ENCODE data around the gene CLDN7. TPM values are rescaled to one million over a fixed set of nuclear protein-coding genes. Genes with fewer than 3 reads are reported as not detected.

The CLDN7 gene
- total RNA-seq, 1 experiment from 2014 or later = not detected

GRCh38 chr17:7290685-7291084, 28.4 kb upstream of the CLDN7 start:
- in situ Hi-C loops (cut with HindIII; ENCODE audit: low pct_unique_long_range_greater_than_20kb, low sequenced_read_pairs) = no loop called here
- no peak for DNase-seq (ENCODE audit: low read depth)

GRCh38 chr17:7290166-7290565, 27.9 kb upstream of the CLDN7 start:
- in situ Hi-C loops (cut with HindIII; ENCODE audit: low pct_unique_long_range_greater_than_20kb, low sequenced_read_pairs) = no loop called here
- DNase-seq (ENCODE audit: low read depth) = no peak

- no peak for DNase-seq (ENCODE audit: low read depth)
- in situ Hi-C loops (cut with HindIII; ENCODE audit: low pct_unique_long_range_greater_than_20kb, low sequenced_read_pairs) = no loop called here
Measured at GRCh38 chr17:7289256-7290032, 27.2 kb upstream of the CLDN7 start.

- in situ Hi-C loops (cut with HindIII; ENCODE audit: low pct_unique_long_range_greater_than_20kb, low sequenced_read_pairs) = no loop called here
- no peak for DNase-seq (ENCODE audit: low read depth)
Measured at GRCh38 chr17:7285679-7286078, 23.4 kb upstream of the CLDN7 start.

GRCh38 chr17:7284911-7285310, 22.6 kb upstream of the CLDN7 start:
- in situ Hi-C loops (cut with HindIII; ENCODE audit: low pct_unique_long_range_greater_than_20kb, low sequenced_read_pairs) = no loop called here
- no peak for DNase-seq (ENCODE audit: low read depth)

GRCh38 chr17:7283471-7284216, 21.4 kb upstream of the CLDN7 start:
- in situ Hi-C loops (cut with HindIII; ENCODE audit: low pct_unique_long_range_greater_than_20kb, low sequenced_read_pairs) = no loop called here
- no peak for DNase-seq (ENCODE audit: low read depth)

- DNase-seq (ENCODE audit: low read depth) = no peak
- in situ Hi-C loops (cut with HindIII; ENCODE audit: low pct_unique_long_range_greater_than_20kb, low sequenced_read_pairs) = no loop called here
Measured at GRCh38 chr17:7282752-7283321, 20.6 kb upstream of the CLDN7 start.

- in situ Hi-C loops (cut with HindIII; ENCODE audit: low pct_unique_long_range_greater_than_20kb, low sequenced_read_pairs) = no loop called here
- no peak for DNase-seq (ENCODE audit: low read depth)
Measured at GRCh38 chr17:7281953-7282751, 19.9 kb upstream of the CLDN7 start.

GRCh38 chr17:7281074-7281952, 19.0 kb upstream of the CLDN7 start, which contains the start of gene SLC2A4:
Gene SLC2A4, plus strand, starts transcription at chr17:7281718. Its CDS starts 217 bp downstream, at chr17:7281935.
- peak; percentile 95 for DNase-seq (ENCODE audit: low read depth)
- in situ Hi-C loops (cut with HindIII; ENCODE audit: low pct_unique_long_range_greater_than_20kb, low sequenced_read_pairs) = no loop called here

GRCh38 chr17:7280519-7281073, 18.3 kb upstream of the CLDN7 start:
- peak; percentile 73 for DNase-seq (ENCODE audit: low read depth)

GRCh38 chr17:7279448-7279847, 17.2 kb upstream of the CLDN7 start:
- no peak for DNase-seq (ENCODE audit: low read depth)
- in situ Hi-C loops (cut with HindIII; ENCODE audit: low pct_unique_long_range_greater_than_20kb, low sequenced_read_pairs) = no loop called here

More at GRCh38 chr17:7280519-7281073, 18.3 kb upstream of the CLDN7 start:
- in situ Hi-C loops (cut with HindIII; ENCODE audit: low pct_unique_long_range_greater_than_20kb, low sequenced_read_pairs) = no loop called here

- in situ Hi-C loops (cut with HindIII; ENCODE audit: low pct_unique_long_range_greater_than_20kb, low sequenced_read_pairs) = no loop called here
- DNase-seq (ENCODE audit: low read depth) = no peak
Measured at GRCh38 chr17:7266784-7267183, 4.5 kb upstream of the CLDN7 start.

- in situ Hi-C loops (cut with HindIII; ENCODE audit: low pct_unique_long_range_greater_than_20kb, low sequenced_read_pairs) = no loop called here
Measured at GRCh38 chr17:7263801-7264078, 1.5 kb upstream of the CLDN7 start.

GRCh38 chr17:7262935-7263800, 890 bp upstream of the CLDN7 start:
- in situ Hi-C loops (cut with HindIII; ENCODE audit: low pct_unique_long_range_greater_than_20kb, low sequenced_read_pairs) = no loop called here
- no peak for DNase-seq (ENCODE audit: low read depth)

More at GRCh38 chr17:7263801-7264078, 1.5 kb upstream of the CLDN7 start:
- no peak for DNase-seq (ENCODE audit: low read depth)

GRCh38 chr17:7261379-7262191, 693 bp downstream of the CLDN7 start:
- no peak for DNase-seq (ENCODE audit: low read depth)
- in situ Hi-C loops (cut with HindIII; ENCODE audit: low pct_unique_long_range_greater_than_20kb, low sequenced_read_pairs) = no loop called here
